ENCODE data around the gene ZFP1. TPM values are rescaled to one million over a fixed set of nuclear protein-coding genes. Genes with fewer than 3 reads are reported as not detected.
A peak's percentile ranks its signal among the peaks of the same experiment; 100 is the strongest.
"Not testable (repeated sequence)": the region's sequence is repeated elsewhere in the genome, so short reads cannot be mapped to it uniquely, and the experiment has no call there.

The ZFP1 gene
- total RNA-seq, 1 donor from 2014 or later, result 10.5 TPM

- intact Hi-C loops (cut with DNase I), result loop anchor here (1.0 to 10.0 kb wide), 5 partner anchors 114 to 397 kb away; no protein-coding TSS in a partner anchor
- DNase-seq (ENCODE audit: low spot score), result no peak
These were observed 36.2 kb upstream of the ZFP1 start for GRCh38 chr16:75111961-75112733.

DNA sequence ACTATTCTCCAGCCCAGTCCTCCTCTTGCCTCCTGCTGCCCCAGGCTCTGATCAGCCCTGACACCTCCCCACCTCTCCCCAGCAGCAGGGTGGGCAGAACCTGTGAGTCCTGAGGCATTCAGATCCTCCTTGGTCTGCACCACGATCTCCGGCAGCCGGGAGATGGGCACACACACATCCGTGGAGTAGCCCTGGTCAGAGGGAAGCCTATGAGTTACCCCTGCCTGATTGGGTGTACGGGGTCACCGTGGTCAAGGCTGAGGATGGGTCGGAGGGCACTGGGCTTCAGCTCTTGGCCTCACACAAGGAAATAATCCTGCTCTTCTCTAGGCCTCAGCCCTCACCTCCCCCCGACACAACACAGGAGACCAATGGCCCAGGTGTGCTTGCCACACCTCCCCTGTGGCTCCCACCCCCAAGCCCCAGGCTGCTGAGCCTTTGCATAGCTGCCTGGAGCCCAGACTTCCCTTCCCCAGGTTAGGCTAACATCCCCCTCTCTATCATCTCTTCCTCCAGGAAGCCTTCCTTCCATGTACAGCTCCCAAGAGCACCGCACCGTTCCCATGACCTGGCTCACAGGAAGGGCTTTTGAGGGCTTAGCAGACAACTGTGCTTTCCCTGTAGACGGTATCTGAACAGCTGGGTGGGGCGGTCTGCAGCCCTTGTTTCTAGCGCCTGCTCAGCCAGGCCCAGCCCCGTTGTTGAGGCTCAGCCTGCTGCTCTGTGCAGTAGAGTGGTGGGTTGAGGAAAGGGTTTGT lies 35.4 kb upstream of the ZFP1 start:
- DNase-seq (ENCODE audit: low spot score), result no peak
- intact Hi-C loops (cut with DNase I), result loop anchor here (5.0 to 10.0 kb wide), 3 partner anchors 236 to 398 kb away; no protein-coding TSS in a partner anchor

GRCh38 chr16:75113541-75114121 lies 34.7 kb upstream of the ZFP1 start:
- intact Hi-C loops (cut with DNase I), result loop anchor here (5.0 to 10.0 kb wide), 3 partner anchors 236 to 399 kb away; no protein-coding TSS in a partner anchor
- DNase-seq (ENCODE audit: low spot score), result no peak

DNA sequence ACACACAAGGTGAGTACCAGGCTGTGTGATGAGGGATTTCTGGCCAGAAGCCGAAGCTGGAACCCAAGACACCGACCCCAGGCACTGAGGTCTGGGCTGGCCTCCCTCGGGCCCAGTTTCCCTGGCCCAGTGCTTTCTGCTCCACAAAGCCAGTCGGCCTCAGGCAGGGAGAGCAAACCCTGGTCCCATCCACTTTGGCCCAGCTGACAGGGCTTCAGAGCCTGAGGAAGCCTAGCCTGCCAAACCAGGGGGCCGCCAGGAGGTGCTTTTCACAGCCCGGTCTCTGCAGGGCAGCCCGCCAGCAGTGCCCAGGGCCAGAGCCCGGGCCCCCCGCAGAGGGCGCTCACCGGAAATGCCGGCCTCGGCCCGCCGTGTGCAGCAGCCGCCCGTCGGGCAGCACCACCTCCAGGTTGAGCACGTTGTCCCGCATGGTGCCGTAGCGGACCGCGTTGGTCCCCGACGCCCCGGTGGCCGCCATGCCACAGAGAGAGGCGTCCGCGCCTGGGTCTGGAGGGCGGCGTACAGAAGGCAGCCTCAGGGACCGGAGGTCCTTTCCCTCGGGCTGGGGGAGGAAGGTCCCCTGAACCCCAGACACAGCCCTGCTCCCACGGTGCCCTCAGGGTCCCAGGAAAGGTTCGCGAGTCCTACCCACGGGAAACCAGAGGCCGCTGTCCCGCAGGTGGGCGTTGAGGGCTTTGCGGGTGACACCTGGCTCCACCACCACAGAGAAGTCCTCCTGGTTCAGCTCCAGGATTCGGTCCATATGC lies 34.0 kb upstream of the ZFP1 start:
- no peak for DNase-seq (ENCODE audit: low spot score)

GRCh38 chr16:75114946-75115825 lies 33.1 kb upstream of the ZFP1 start:
- intact Hi-C loops (cut with DNase I), result loop anchor here (5.0 to 10.0 kb wide), 3 partner anchors 238 to 400 kb away; no protein-coding TSS in a partner anchor
- no peak for DNase-seq (ENCODE audit: low spot score)

More for the DNA sequence above, 34.0 kb upstream of the ZFP1 start:
- intact Hi-C loops (cut with DNase I), result loop anchor here (5.0 to 10.0 kb wide), 3 partner anchors 237 to 400 kb away; no protein-coding TSS in a partner anchor

GRCh38 chr16:75116081-75116910 lies 32.0 kb upstream of the ZFP1 start, which contains the start of gene LDHD:
Gene LDHD (minus strand): TSS chr16:75116780. CDS start chr16:75116720, 60 bp downstream.
- DNase-seq (ENCODE audit: low spot score), result peak; percentile 92
- intact Hi-C loops (cut with DNase I), result loop anchor here (10.0 kb wide), 1 partner anchor 401 kb away; no protein-coding TSS in a partner anchor

DNA sequence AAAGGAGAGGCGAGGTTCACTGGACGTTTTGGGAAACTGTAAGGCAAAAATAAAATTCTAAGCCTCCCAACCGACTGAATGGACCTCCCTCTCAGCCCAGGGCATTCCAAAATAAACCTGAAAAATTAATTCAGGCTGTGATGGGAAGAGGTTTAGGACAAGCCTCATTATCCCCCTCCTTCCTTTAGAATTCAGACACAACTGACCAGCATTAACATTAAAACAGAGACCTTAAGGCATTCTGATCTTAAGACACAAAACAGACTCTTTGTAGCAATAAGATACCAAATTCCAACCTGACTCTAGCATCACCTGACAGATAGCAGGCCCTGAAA lies 31.4 kb upstream of the ZFP1 start:
- intact Hi-C loops (cut with DNase I), result loop anchor here (10.0 kb wide), 1 partner anchor 402 kb away; no protein-coding TSS in a partner anchor
- no peak for DNase-seq (ENCODE audit: low spot score)

GRCh38 chr16:75118943-75119539 lies 29.3 kb upstream of the ZFP1 start:
- intact Hi-C loops (cut with DNase I), result loop anchor here (10.0 kb wide), 1 partner anchor 404 kb away; no protein-coding TSS in a partner anchor
- no peak for DNase-seq (ENCODE audit: low spot score)

GRCh38 chr16:75120253-75120652 lies 28.1 kb upstream of the ZFP1 start:
- intact Hi-C loops (cut with DNase I), result no loop called here
- no peak for DNase-seq (ENCODE audit: low spot score)

- intact Hi-C loops (cut with DNase I), result no loop called here
- DNase-seq (ENCODE audit: low spot score), result no peak
These were observed 26.3 kb upstream of the ZFP1 start for GRCh38 chr16:75121949-75122568.

DNA sequence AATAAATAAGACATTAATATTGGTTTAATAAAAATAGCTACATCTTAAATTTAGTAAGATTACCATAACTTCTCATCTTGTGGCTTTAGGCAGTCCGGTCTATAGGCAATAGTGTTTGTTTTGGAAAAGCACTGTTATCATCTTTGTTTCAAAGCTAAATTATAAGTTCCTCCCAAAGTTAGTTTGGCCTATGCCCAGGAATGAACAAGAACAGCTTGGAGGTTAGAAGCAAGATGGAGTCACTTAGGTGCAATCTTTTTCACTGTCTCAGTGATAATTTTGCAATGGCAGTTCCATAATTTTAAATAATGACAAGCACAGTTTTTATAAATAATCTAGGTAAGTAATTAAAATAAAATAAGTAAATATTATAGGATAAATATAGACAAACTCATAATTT lies 25.7 kb upstream of the ZFP1 start:
- intact Hi-C loops (cut with DNase I), result no loop called here
- no peak for DNase-seq (ENCODE audit: low spot score)

GRCh38 chr16:75127713-75128415 lies 20.5 kb upstream of the ZFP1 start:
- intact Hi-C loops (cut with DNase I), result no loop called here
- DNase-seq (ENCODE audit: low spot score), result no peak

DNA sequence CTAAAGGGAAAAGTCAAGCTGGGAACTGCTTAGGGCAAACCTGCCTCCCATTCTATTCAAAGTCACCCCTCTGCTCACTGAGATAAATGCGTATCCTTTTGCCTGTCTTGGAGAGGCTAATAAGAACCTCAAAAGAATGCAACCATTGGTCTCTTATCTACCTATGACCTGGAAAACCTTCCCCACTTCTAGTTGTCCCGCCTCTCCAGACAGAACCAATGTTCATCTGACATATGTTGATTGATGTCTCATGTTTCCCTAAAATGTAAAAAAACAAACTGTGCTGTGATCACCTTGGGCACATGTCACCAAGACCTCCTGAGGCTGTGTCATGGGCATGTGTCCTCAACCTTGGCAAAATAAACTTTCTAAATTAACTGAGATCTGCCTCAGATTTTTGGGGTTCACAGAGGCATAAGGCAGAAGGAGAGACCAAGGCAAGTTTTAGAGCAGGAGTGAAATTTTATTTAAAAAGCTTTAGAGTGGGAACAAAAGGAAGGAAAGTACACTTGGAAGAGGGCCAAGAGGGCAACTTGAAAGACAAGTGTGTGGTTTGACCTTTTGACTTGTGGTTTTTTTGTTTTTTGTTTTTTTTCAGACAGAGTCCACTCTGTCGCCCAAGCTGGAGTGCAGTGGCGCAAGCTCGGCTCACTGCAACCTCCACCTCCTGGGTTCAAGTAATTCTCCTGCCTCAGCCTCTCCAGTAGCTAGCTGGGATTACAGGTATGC lies 18.7 kb upstream of the ZFP1 start:
- DNase-seq (ENCODE audit: low spot score); intact Hi-C loops (cut with DNase I): not testable (repeated sequence)

GRCh38 chr16:75130150-75130771 lies 18.1 kb upstream of the ZFP1 start:
- intact Hi-C loops (cut with DNase I), result no loop called here

GRCh38 chr16:75131081-75131480 lies 17.2 kb upstream of the ZFP1 start:
- intact Hi-C loops (cut with DNase I), result no loop called here
- no peak for DNase-seq (ENCODE audit: low spot score)

More at GRCh38 chr16:75130150-75130771, 18.1 kb upstream of the ZFP1 start:
- DNase-seq (ENCODE audit: low spot score), result no peak
